Measurements from ENCODE around the gene PTTG1IP.
A peak's percentile ranks its signal among the peaks of the same experiment; 100 is the strongest.

PTTG1IP gene

GRCh38 chr21:44873356-44874239 lies at the start of gene PTTG1IP:
Gene PTTG1IP (minus strand): TSS chr21:44873690. CDS start chr21:44873616, 74 bp downstream.
- Histone ChIP-seq H3K4me3 (IDR thresholded peaks at IDR 0.05; ENCODE audit: insufficient read depth, low read depth, low read length) (no peak within 1 kb of the TSS), H3K27ac (no peak within 1 kb of the TSS), H3K36me3 (ENCODE audit: insufficient read depth) (no peaks in the 10 kb centered on the region), H3K79me2 (ENCODE audit: insufficient read depth, low read depth) (peaks cover 41% of the 10 kb centered on the region; the same call in 1 of the 2 replicates), H4K20me1 (ENCODE audit: insufficient read depth) (no peaks in the 10 kb centered on the region; the same call in none of the 2 replicates), H3K9ac (peak within 1 kb of the TSS; percentile 43; the same call in 1 of the 2 replicates), H2AFZ (ENCODE audit: low read depth) (peak within 1 kb of the TSS; percentile 95), H3K4me2 (peak within 1 kb of the TSS; percentile 93), H3K27me3 (ENCODE audit: insufficient read depth, low read depth) (peaks cover 43% of the 10 kb centered on the region), H3K4me1 (ENCODE audit: low read depth, poor library complexity, severe bottlenecking) (peaks cover 32% of the 10 kb centered on the region)
- no peak for TF ChIP-seq CTCF (conservative IDR thresholded peaks at IDR 0.05; ENCODE audit: low read depth, low read length)

GRCh38 chr21:44921928-44922327 lies 48.4 kb upstream of the PTTG1IP start:
- no peak for TF ChIP-seq CTCF (conservative IDR thresholded peaks at IDR 0.05; ENCODE audit: low read depth, low read length)
- no peak overlapping the region for H3K9ac ChIP-seq
- no peaks in the 10 kb centered on the region for H3K36me3 ChIP-seq (ENCODE audit: insufficient read depth)
- no peak overlapping the region for H2AFZ ChIP-seq (ENCODE audit: low read depth)
- H3K79me2 ChIP-seq (ENCODE audit: insufficient read depth, low read depth): no peaks in the 10 kb centered on the region
- no peak overlapping the region for H3K4me2 ChIP-seq
- no peaks in the 10 kb centered on the region for H3K4me1 ChIP-seq (ENCODE audit: low read depth, poor library complexity, severe bottlenecking)
- no peak overlapping the region for H3K27ac ChIP-seq
- no peaks in the 10 kb centered on the region for H4K20me1 ChIP-seq (ENCODE audit: insufficient read depth)
- no peak overlapping the region for H3K4me3 ChIP-seq (IDR thresholded peaks at IDR 0.05; ENCODE audit: insufficient read depth, low read depth, low read length)
- H3K27me3 ChIP-seq (ENCODE audit: insufficient read depth, low read depth): peaks cover 93% of the 10 kb centered on the region

GRCh38 chr21:44920694-44921604 lies 47.5 kb upstream of the PTTG1IP start, which contains the start of gene ITGB2:
Gene ITGB2 (minus strand): TSS chr21:44920899. CDS start chr21:44910782, 10,117 bp downstream.
- Histone ChIP-seq H4K20me1 (ENCODE audit: insufficient read depth) (no peaks in the 10 kb centered on the region), H3K79me2 (ENCODE audit: insufficient read depth, low read depth) (no peaks in the 10 kb centered on the region), H3K27me3 (ENCODE audit: insufficient read depth, low read depth) (peaks cover 93% of the 10 kb centered on the region), H3K4me1 (ENCODE audit: low read depth, poor library complexity, severe bottlenecking) (no peaks in the 10 kb centered on the region), H3K27ac (no peak within 1 kb of the TSS), H3K4me2 (no peak within 1 kb of the TSS), H3K36me3 (ENCODE audit: insufficient read depth) (no peaks in the 10 kb centered on the region), H3K9ac (no peak within 1 kb of the TSS), H3K4me3 (IDR thresholded peaks at IDR 0.05; ENCODE audit: insufficient read depth, low read depth, low read length) (no peak within 1 kb of the TSS), H2AFZ (ENCODE audit: low read depth) (no peak within 1 kb of the TSS)
- TF ChIP-seq CTCF (conservative IDR thresholded peaks at IDR 0.05; ENCODE audit: low read depth, low read length): no peak

- Histone ChIP-seq H4K20me1 (ENCODE audit: insufficient read depth) (no peaks in the 10 kb centered on the region), H3K4me2 (no peak overlapping the region), H3K9ac (no peak overlapping the region), H3K27ac (no peak overlapping the region), H2AFZ (ENCODE audit: low read depth) (no peak overlapping the region), H3K4me1 (ENCODE audit: low read depth, poor library complexity, severe bottlenecking) (no peaks in the 10 kb centered on the region), H3K79me2 (ENCODE audit: insufficient read depth, low read depth) (no peaks in the 10 kb centered on the region), H3K36me3 (ENCODE audit: insufficient read depth) (no peaks in the 10 kb centered on the region), H3K27me3 (ENCODE audit: insufficient read depth, low read depth) (peaks cover 94% of the 10 kb centered on the region), H3K4me3 (IDR thresholded peaks at IDR 0.05; ENCODE audit: insufficient read depth, low read depth, low read length) (no peak overlapping the region)
- no peak for TF ChIP-seq CTCF (conservative IDR thresholded peaks at IDR 0.05; ENCODE audit: low read depth, low read length)
Measured at GRCh38 chr21:44919913-44920693, 46.6 kb upstream of the PTTG1IP start.
